HepG2 (cell line): ENCODE measurements around the gene IGF2BP3. TPM values are rescaled to one million over a fixed set of nuclear protein-coding genes. Genes with fewer than 3 reads are reported as not detected.

ENCODE experiments used
- ATAC-seq: fragments of 200-7000 bp; cut with Tn5 transposase; 3 replicates; pipeline ENCODE4 v1.9.1; 2020; ENCODE audit warnings: mild to moderate bottlenecking, moderate library complexity
- BruUV-seq: library from RNA; stranded (reverse); fragments of 400-500 nt; replicated peaks from 2 replicates; lab custom pipeline; 2021; lab: Mats Ljungman, UMichigan
- CTCF ChIA-PET: fragments of 300-600 bp; formaldehyde crosslinking; extraction: SDS; loops from one replicate; lab custom pipeline; 2021; ENCODE audit warnings: low total read pairs, inconsistent platforms, low intra/inter-chr PET ratio; lab: Yijun Ruan, JAX
- POLR2A ChIA-PET: fragments of 350-600 bp; sonication (Branson Sonifier 250); formaldehyde crosslinking; loops from one replicate; lab custom pipeline; 2020; ENCODE audit warnings: antibody characterized with exemption, inconsistent platforms; lab: Yijun Ruan, JAX
- DNase-seq: peaks from one replicate; pipeline ENCODE4 v3.0.0-alpha.2; 2015; ENCODE audit warnings: low spot score
- FAIRE-seq: peaks from 3 replicates; lab custom pipeline; 2011; peaks lifted over from hg19 to GRCh38; lab: Jason Lieb, UNC
- H2AFZ ChIP-seq: one replicate; pipeline ENCODE4 v1.6.1; 2011; ENCODE audit warnings: low read length, inconsistent platforms
- H3K27ac ChIP-seq: fragments of 300-600 bp; 3 replicates; pipeline ENCODE4 v1.8.0; 2011; ENCODE audit warnings: mixed run types, mild to moderate bottlenecking, mixed read lengths, low read length, inconsistent platforms; ENCODE audit not compliant: insufficient read depth; ENCODE audit errors: extremely low read length
- H3K27me3 ChIP-seq, 2 experiments: fragments of 200-600 bp in 1 of 2; 2 replicates in 1 of 2; 3 replicates in 1 of 2; pipeline versions ENCODE4 v1.6.0 to v1.8.0; 2011; ENCODE audit warnings: low read length in 2 of 2, mild to moderate bottlenecking in 2 of 2, moderate library complexity in 2 of 2, inconsistent platforms in 1 of 2; ENCODE audit not compliant: insufficient read depth in 2 of 2, control insufficient read depth in 1 of 2
- H3K36me3 ChIP-seq, 2 experiments: fragments of 200-600 bp in 1 of 2; replicated peaks in 1 of 2; 2 replicates in 1 of 2; 3 replicates in 1 of 2; pipeline versions ENCODE4 v1.5.1 to v1.8.0; 2011; ENCODE audit warnings: low read length in 2 of 2, inconsistent platforms in 1 of 2; ENCODE audit not compliant: insufficient read depth in 2 of 2, control insufficient read depth in 1 of 2
- H3K4me1 ChIP-seq: 2 replicates; pipeline ENCODE4 v1.5.1; 2012; ENCODE audit warnings: low read length, inconsistent platforms; ENCODE audit not compliant: insufficient read depth
- H3K4me2 ChIP-seq: 2 replicates; pipeline ENCODE4 v1.6.0; 2011; ENCODE audit warnings: low read depth, low read length, inconsistent platforms
- H3K4me3 ChIP-seq, 3 experiments: fragments of 200-600 bp in 1 of 3; sonication (generic), shearing (Covaris generic) in 1 of 3; replicated peaks in 1 of 3; 2 replicates each; pipeline ENCODE4 v1.5.1; 2011 to 2016; ENCODE audit warnings: low read length in 3 of 3, inconsistent platforms in 2 of 3, low read depth in 2 of 3, mild to moderate bottlenecking in 2 of 3, control low read depth in 1 of 3, mixed read lengths in 1 of 3; ENCODE audit not compliant: insufficient read depth in 1 of 3
- H3K79me2 ChIP-seq: one replicate; pipeline ENCODE4 v1.6.1; 2011; ENCODE audit warnings: low read length, inconsistent platforms; ENCODE audit not compliant: insufficient read depth
- H3K9ac ChIP-seq: 2 replicates; pipeline ENCODE4 v1.6.0; 2011; ENCODE audit warnings: mild to moderate bottlenecking, low read depth, low read length, inconsistent platforms; ENCODE audit not compliant: insufficient read depth
- H3K9me3 ChIP-seq: 2 replicates; pipeline ENCODE4 v1.5.1; 2012; ENCODE audit warnings: mild to moderate bottlenecking, low read length
- H4K20me1 ChIP-seq: 2 replicates; pipeline ENCODE4 v1.6.0; 2011; ENCODE audit warnings: inconsistent platforms, mild to moderate bottlenecking, low read length, moderate library complexity; ENCODE audit not compliant: insufficient read depth
- DR1 ChIP-seq: sonication (generic); formaldehyde crosslinking; IDR thresholded peaks from 2 replicates; pipeline ENCODE4 v1.8.0; 2021; ENCODE audit warnings: mild to moderate bottlenecking, missing genetic modification reagents, inconsistent platforms
- HBP1 ChIP-seq: IDR thresholded peaks from 2 replicates; pipeline ENCODE4 v1.6.1; 2016; ENCODE audit warnings: low read depth, control low read depth
- IRF9 ChIP-seq: sonication (generic); formaldehyde crosslinking; IDR thresholded peaks from 2 replicates; pipeline ENCODE4 v1.8.0; 2022; ENCODE audit warnings: missing genetic modification reagents, mild to moderate bottlenecking, borderline replicate concordance
- MXI1 ChIP-seq: IDR thresholded peaks from 3 replicates; pipeline ENCODE4 v1.6.1; 2012; ENCODE audit warnings: low read depth, low read length, inconsistent platforms, borderline replicate concordance
- PHF8 ChIP-seq: sonication (generic); formaldehyde crosslinking; IDR thresholded peaks from 2 replicates; pipeline ENCODE4 v1.5.0; 2020; ENCODE audit warnings: missing genetic modification reagents
- ZNF260 ChIP-seq: sonication (generic); formaldehyde crosslinking; IDR thresholded peaks from 2 replicates; pipeline ENCODE4 v1.4.0; 2020; ENCODE audit warnings: missing genetic modification reagents, low read depth, mild to moderate bottlenecking, borderline replicate concordance
- WGBS: methylation state at CpG from one replicate; pipeline ENCODE4 v1.1.6; 2017; ENCODE audit warnings: low lambda C conversion rate; 5-methylcytosine and 5-hydroxymethylcytosine counted together
- in situ Hi-C: cut with HindIII; loops from 2 replicates; pipeline ENCODE4 v1.10.0; 2017; ENCODE audit warnings: low pct_unique_long_range_greater_than_20kb; ENCODE audit not compliant: extremely low pct_ligation_motif_present
- intact Hi-C: fragments of 100-400 bp; cut with micrococcal nuclease; formaldehyde crosslinking; loops from one replicate; pipeline ENCODE4 v1.10.0; 2022; ENCODE audit not compliant: unreplicated experiment
- polyA plus RNA-seq, 8 experiments: library from polyadenylated mRNA; depleted of rRNA in 3 of 8; stranded (reverse) in 7 of 8; unstranded in 1 of 8; fragments of >200 nt; fragmentation: Illumina TruSeq in 4 of 8; extraction: Trizol in 4 of 8; gene quantifications; 2 replicates each; pipeline versions ENCODE4 v1.2.1 to v1.2.3, GENCODE V29; 2011 to 2016; ENCODE audit warnings: low read depth in 4 of 8, missing spikeins in 1 of 8, mixed read lengths in 1 of 8; ENCODE audit not compliant: insufficient read depth in 1 of 8
- total RNA-seq, 5 experiments: library from RNA; depleted of rRNA; stranded (reverse); fragments of >200 nt; fragmentation: Illumina TruSeq; extraction: Trizol; gene quantifications; 2 replicates each; pipeline ENCODE4 v1.2.3, GENCODE V29; 2016; ENCODE audit warnings: low read depth in 1 of 5

IGF2BP3 gene
- total and polyA plus RNA-seq, 2 of the 13 experiments (the other 11 are each of a cell fraction or from before 2014, with no cell fraction given), result 37.7 to 39.5 TPM

- Histone ChIP-seq H4K20me1 (peaks cover 6% of the 10 kb centered on the region; the same call in 1 of the 2 replicates), H3K36me3 (peaks cover 0 to 4% of the 10 kb centered on the region in 2 experiments; a peak in 3 of 5 replicates), H3K27me3 (no peaks in the 10 kb centered on the region), H3K27ac (no peak overlapping the region), H3K9me3 (no peaks in the 10 kb centered on the region), H3K4me1 (peaks cover 28% of the 10 kb centered on the region), H3K79me2 (peaks cover 90% of the 10 kb centered on the region), H3K4me3 (no peak overlapping the region), H3K9ac (no peak overlapping the region), H3K4me2 (no peak overlapping the region), H2AFZ (no peak overlapping the region)
- peak; percentile 4 for FAIRE-seq
- WGBS, result 97% methylated on average over 5 of the region's 5 CpGs
- no peak for DNase-seq
- intact Hi-C loops (loop anchor here (5.0 to 10.0 kb wide), 3 partner anchors 77 to 160 kb away; no protein-coding TSS in a partner anchor), in situ Hi-C loops (loop anchor here (5.0 kb wide), 1 partner anchor 73 kb away; no protein-coding TSS in a partner anchor)
- ChIA-PET POLR2A (no interaction called here), CTCF (no interaction called here)
- TF ChIP-seq ZNF260, result no peak
- no peak for TF ChIP-seq MXI1
- no peak for TF ChIP-seq DR1 (CRISPR knock-in tag)
- TF ChIP-seq PHF8 (CRISPR knock-in tag), result no peak
- no peak for TF ChIP-seq IRF9 (CRISPR knock-in tag)
- TF ChIP-seq HBP1, result no peak
- no TSS peak for BruUV-seq
- ATAC-seq, result no peak
Observed at GRCh38 chr7:23434147-23434917, 36.0 kb downstream of the IGF2BP3 start.
